GM19372 (cell line): ENCODE measurements around the gene ZNF513.
A peak's percentile ranks its signal among the peaks of the same experiment; 100 is the strongest.
"Not testable (repeated sequence)": the region's sequence is repeated elsewhere in the genome, so short reads cannot be mapped to it uniquely, and the experiment has no call there.

Source experiments
- ATAC-seq: cut with Tn5 transposase; IDR thresholded peaks from one replicate; pipeline ENCODE4 v1.9.1; 2021; ENCODE audit warnings: mild to moderate bottlenecking, low read depth, moderate library complexity; ENCODE audit not compliant: unreplicated experiment

ZNF513 gene

GRCh38 chr2:27362678-27363420, 17.7 kb downstream of the ZNF513 start:
- ATAC-seq: no peak

GRCh38 chr2:27356382-27357181, 24.0 kb downstream of the ZNF513 start, which contains the start of gene GTF3C2:
TSS of gene GTF3C2 (minus strand) at chr2:27356764. CDS start at chr2:27343554, 13,210 bp downstream.
- peak; percentile 84 for ATAC-seq

GRCh38 chr2:27356056-27356381, 24.5 kb downstream of the ZNF513 start:
- peak; percentile 38 for ATAC-seq

- ATAC-seq: no peak
Observed at GRCh38 chr2:27354597-27354927, 26.0 kb downstream of the ZNF513 start.

GRCh38 chr2:27353762-27354596, 26.6 kb downstream of the ZNF513 start:
- ATAC-seq: no peak

GRCh38 chr2:27353386-27353761, 27.2 kb downstream of the ZNF513 start:
- not testable (repeated sequence) for ATAC-seq

GRCh38 chr2:27351802-27352598, 28.5 kb downstream of the ZNF513 start:
- ATAC-seq: no peak

GRCh38 chr2:27350106-27350693, 30.3 kb downstream of the ZNF513 start:
- ATAC-seq: no peak

GRCh38 chr2:27347641-27348040, 32.9 kb downstream of the ZNF513 start:
- no peak for ATAC-seq

- ATAC-seq: no peak
Observed at GRCh38 chr2:27336173-27336572, 44.4 kb downstream of the ZNF513 start.

GRCh38 chr2:27335311-27335710, 45.2 kb downstream of the ZNF513 start:
- no peak for ATAC-seq
